Endodermal cell (in vitro differentiated cells): Measurements from ENCODE around the gene LARP1B. TPM values are rescaled to one million over a fixed set of nuclear protein-coding genes. Genes with fewer than 3 reads are reported as not detected.
"Not testable (repeated sequence)": the region's sequence is repeated elsewhere in the genome, so short reads cannot be mapped to it uniquely, and the experiment has no call there.

Experiments
- DNase-seq: peaks from one replicate; pipeline ENCODE4 v3.0.0-alpha.2; 2017
- H3K27ac ChIP-seq: 2 replicates; pipeline ENCODE4 v1.5.1; 2013; ENCODE audit warnings: mild to moderate bottlenecking, low read depth, low read length, moderate library complexity
- H3K27me3 ChIP-seq: 2 replicates; pipeline ENCODE4 v1.6.1; 2013; ENCODE audit warnings: mild to moderate bottlenecking, low read length, moderate library complexity; ENCODE audit not compliant: insufficient read depth, control insufficient read depth, poor library complexity, severe bottlenecking
- H3K36me3 ChIP-seq: 2 replicates; pipeline ENCODE4 v1.7.0; 2013; ENCODE audit warnings: mild to moderate bottlenecking, low read length, moderate library complexity; ENCODE audit not compliant: control insufficient read depth, insufficient read depth
- H3K4me1 ChIP-seq: one replicate; pipeline ENCODE4 v1.7.0; 2013; ENCODE audit warnings: low read length; ENCODE audit not compliant: control insufficient read depth, insufficient read depth
- H3K4me3 ChIP-seq: 2 replicates; pipeline ENCODE4 v1.5.1; 2013; ENCODE audit warnings: mild to moderate bottlenecking, low read length, moderate library complexity
- H3K9ac ChIP-seq: 2 replicates; pipeline ENCODE4 v1.6.1; 2013; ENCODE audit warnings: mild to moderate bottlenecking, low read length, moderate library complexity; ENCODE audit not compliant: poor library complexity, severe bottlenecking; ENCODE audit errors: extremely low read depth
- H3K9me3 ChIP-seq: 2 replicates; pipeline ENCODE4 v1.6.1; 2013; ENCODE audit warnings: mild to moderate bottlenecking, low read length, moderate library complexity; ENCODE audit not compliant: control insufficient read depth
- H3K27ac Mint-ChIP-seq: 2 replicates; pipeline ENCODE4 v1.8.0; 2020; ENCODE audit warnings: mixed read lengths
- H3K27me3 Mint-ChIP-seq: 2 replicates; pipeline ENCODE4 v1.8.0; 2021; ENCODE audit warnings: mild to moderate bottlenecking, mixed read lengths; ENCODE audit not compliant: insufficient read depth
- H3K36me3 Mint-ChIP-seq: 2 replicates; pipeline ENCODE4 v1.8.0; 2020; ENCODE audit warnings: low read depth, mixed read lengths
- H3K4me1 Mint-ChIP-seq: 2 replicates; pipeline ENCODE4 v1.8.0; 2020; ENCODE audit warnings: mixed read lengths
- H3K4me3 Mint-ChIP-seq: 2 replicates; pipeline ENCODE4 v1.8.0; 2020; ENCODE audit warnings: mild to moderate bottlenecking, moderate library complexity, mixed read lengths
- H3K9me3 Mint-ChIP-seq: 2 replicates; pipeline ENCODE4 v1.8.0; 2020; ENCODE audit warnings: mild to moderate bottlenecking, mixed read lengths
- CTCF ChIP-seq: fragments of 200-600 bp; sonication (generic); conservative IDR thresholded peaks from 2 replicates; pipeline ENCODE4 v1.5.0; 2021; ENCODE audit warnings: antibody characterized with exemption, mild to moderate bottlenecking
- WGBS, 2 experiments: methylation state at CpG; one replicate each; pipeline versions ENCODE4 v1.1.5 to v1.1.7; 2013; ENCODE audit warnings: missing lambda C conversion rate in 2 of 2, mixed read lengths in 1 of 2; ENCODE audit not compliant: insufficient coverage in 1 of 2, insufficient read length in 1 of 2; 5-methylcytosine and 5-hydroxymethylcytosine counted together
- total RNA-seq, 2 donors: library from RNA; stranded (reverse); fragmentation: NEBNext Ultra II Directional in 1 of 2; extraction: Animal tissue kit (Norgen Biotek cat#: 25700) in 1 of 2; gene quantifications; 2 replicates in 1 of 2; 3 replicates in 1 of 2; pipeline ENCODE4 v1.2.1, GENCODE V29; 2021

Gene LARP1B
- total RNA-seq, 2 donors from 2014 or later, result 27.0 to 32.6 TPM

DNA sequence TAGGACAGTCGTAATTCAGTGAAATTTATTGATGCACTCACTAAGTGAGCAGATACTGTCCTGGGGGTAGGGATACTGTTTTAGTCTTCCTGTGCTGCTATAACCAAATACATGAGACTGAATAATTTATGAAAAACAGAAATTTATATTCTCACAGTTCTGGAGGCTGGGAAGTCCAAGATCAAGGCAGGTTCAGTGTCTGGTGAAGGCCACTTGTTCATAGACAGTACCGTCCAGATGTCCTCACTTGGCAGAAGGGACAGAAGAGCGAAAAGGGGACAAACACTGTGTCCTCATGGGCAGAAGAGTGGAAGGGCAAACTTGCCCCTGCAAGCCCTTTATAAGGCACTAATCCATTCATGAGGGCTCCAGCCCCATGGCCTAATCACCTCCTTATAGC lies 180.9 kb downstream of the LARP1B start:
- H3K27me3 ChIP-seq, result no peaks in the 10 kb centered on the region
- no peak for DNase-seq
- H3K9ac ChIP-seq, result no peak overlapping the region
- H3K36me3 ChIP-seq, result no peaks in the 10 kb centered on the region
- H3K4me1 ChIP-seq, result no peaks in the 10 kb centered on the region
- peaks cover 40% of the 10 kb centered on the region for H3K9me3 Mint-ChIP-seq
- H3K4me3 ChIP-seq, result no peak overlapping the region
- 96 to 100% methylated on average over 2 to 3 of the region's 3 CpGs for WGBS, 2 experiments
- TF ChIP-seq CTCF, result no peak
- no peak overlapping the region for H3K4me3 Mint-ChIP-seq
- H3K36me3 Mint-ChIP-seq, result no peaks in the 10 kb centered on the region
- no peak overlapping the region for H3K27ac Mint-ChIP-seq
- H3K27ac ChIP-seq, result no peak overlapping the region
- H3K27me3 Mint-ChIP-seq, result no peaks in the 10 kb centered on the region
- H3K9me3 ChIP-seq, result peaks cover 21% of the 10 kb centered on the region
- H3K4me1 Mint-ChIP-seq, result no peaks in the 10 kb centered on the region

DNA sequence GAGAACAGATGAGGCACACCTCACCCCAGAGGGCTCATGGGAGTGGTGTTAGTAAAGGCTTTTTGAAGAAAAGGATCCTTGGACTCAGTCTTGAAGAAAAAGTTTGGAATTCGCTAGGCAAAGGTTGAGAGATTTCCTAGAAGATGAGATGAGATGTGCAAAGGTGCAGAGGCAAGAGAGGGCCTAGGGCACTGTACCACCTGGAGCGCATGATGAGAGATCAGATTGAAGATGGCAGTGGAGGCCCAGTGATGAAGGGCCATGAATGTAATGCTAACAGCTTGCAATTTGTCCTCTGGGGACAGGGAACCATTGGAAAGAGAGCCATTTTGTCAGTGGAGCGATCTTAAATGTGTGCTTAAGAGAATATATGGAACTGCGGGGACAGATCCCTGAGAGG lies 181.5 kb downstream of the LARP1B start:
- 93 to 94% methylated on average over 4 of the region's 4 CpGs for WGBS, 2 experiments
- no peak overlapping the region for H3K27ac Mint-ChIP-seq

GRCh38 chr4:128244379-128244778 lies 183.3 kb downstream of the LARP1B start:
- H3K27ac Mint-ChIP-seq, result no peak overlapping the region
- Histone ChIP-seq H3K9ac (no peak overlapping the region), H3K4me1 (no peaks in the 10 kb centered on the region), H3K27me3 (no peaks in the 10 kb centered on the region), H3K4me3 (no peak overlapping the region), H3K27ac (no peak overlapping the region), H3K36me3 (no peaks in the 10 kb centered on the region), H3K9me3 (peaks cover 45% of the 10 kb centered on the region)
- H3K27me3 Mint-ChIP-seq, result no peaks in the 10 kb centered on the region
- H3K4me3 Mint-ChIP-seq, result no peak overlapping the region
- WGBS, 2 experiments, result 84 to 86% methylated on average over 1 to 2 of the region's 2 CpGs
- TF ChIP-seq CTCF, result no peak
- no peaks in the 10 kb centered on the region for H3K36me3 Mint-ChIP-seq
- DNase-seq, result no peak
- H3K9me3 Mint-ChIP-seq, result peaks cover 55% of the 10 kb centered on the region
- H3K4me1 Mint-ChIP-seq, result no peaks in the 10 kb centered on the region

More for the DNA sequence above, 181.5 kb downstream of the LARP1B start:
- H3K9ac ChIP-seq, result no peak overlapping the region
- H3K36me3 Mint-ChIP-seq, result no peaks in the 10 kb centered on the region
- H3K36me3 ChIP-seq, result no peaks in the 10 kb centered on the region
- peaks cover 42% of the 10 kb centered on the region for H3K9me3 Mint-ChIP-seq
- TF ChIP-seq CTCF, result no peak
- no peak overlapping the region for H3K4me3 Mint-ChIP-seq
- H3K27me3 Mint-ChIP-seq, result no peaks in the 10 kb centered on the region
- H3K4me1 ChIP-seq, result no peaks in the 10 kb centered on the region
- no peak overlapping the region for H3K27ac ChIP-seq
- H3K4me1 Mint-ChIP-seq, result no peaks in the 10 kb centered on the region
- H3K9me3 ChIP-seq, result peaks cover 28% of the 10 kb centered on the region
- no peak overlapping the region for H3K4me3 ChIP-seq
- no peaks in the 10 kb centered on the region for H3K27me3 ChIP-seq
- no peak for DNase-seq

GRCh38 chr4:128245391-128245790 lies 184.3 kb downstream of the LARP1B start:
- H3K4me3 Mint-ChIP-seq, H3K4me3 ChIP-seq, DNase-seq, H3K36me3 ChIP-seq, H3K27ac ChIP-seq, H3K4me1 Mint-ChIP-seq, H3K27me3 ChIP-seq, H3K36me3 Mint-ChIP-seq, H3K4me1 ChIP-seq, H3K27ac Mint-ChIP-seq, H3K9ac ChIP-seq, H3K27me3 Mint-ChIP-seq: not testable (repeated sequence)
- H3K9me3 ChIP-seq, result peaks cover 51% of the 10 kb centered on the region
- WGBS, 2 experiments, result 89 to 90% methylated on average over 4 to 5 of the region's 5 CpGs
- peaks cover 63% of the 10 kb centered on the region for H3K9me3 Mint-ChIP-seq
